ENCODE measurements around the gene ACADS.

ACADS gene

GRCh38 chr12:120687578-120688289, 37.9 kb upstream of the ACADS start:
- Histone ChIP-seq H3K27ac (ENCODE audit: poor library complexity, severe bottlenecking) (peak overlapping the region; percentile 69), H3K36me3 (ENCODE audit: low read depth) (peaks cover 3% of the 10 kb centered on the region), H3K4me3 (ENCODE audit: severe bottlenecking) (peak overlapping the region; percentile 94), H3K4me1 (ENCODE audit: insufficient read depth, poor library complexity, severe bottlenecking) (peaks cover 12% of the 10 kb centered on the region), H3K9me3 (ENCODE audit: severe bottlenecking) (no peaks in the 10 kb centered on the region), H3K27me3 (ENCODE audit: insufficient read depth, poor library complexity, severe bottlenecking) (no peaks in the 10 kb centered on the region)
- no peak for DNase-seq (ENCODE audit: low spot score)
- ATAC-seq (ENCODE audit: low read depth) = no peak
- TF ChIP-seq CTCF (IDR thresholded peaks at IDR 0.05; ENCODE audit: poor library complexity, severe bottlenecking) = no peak

GRCh38 chr12:120688527-120689071, 37.0 kb upstream of the ACADS start:
- ATAC-seq (ENCODE audit: low read depth) (no peak), DNase-seq (ENCODE audit: low spot score) (no peak)
- H3K27ac ChIP-seq (ENCODE audit: poor library complexity, severe bottlenecking) = no peak overlapping the region
- H3K4me1 ChIP-seq (ENCODE audit: insufficient read depth, poor library complexity, severe bottlenecking) = peaks cover 12% of the 10 kb centered on the region
- TF ChIP-seq CTCF (IDR thresholded peaks at IDR 0.05; ENCODE audit: poor library complexity, severe bottlenecking) = no peak
- peak overlapping the region; percentile 94 for H3K4me3 ChIP-seq (ENCODE audit: severe bottlenecking)
- H3K27me3 ChIP-seq (ENCODE audit: insufficient read depth, poor library complexity, severe bottlenecking) = no peaks in the 10 kb centered on the region
- peaks cover 11% of the 10 kb centered on the region for H3K36me3 ChIP-seq (ENCODE audit: low read depth)
- H3K9me3 ChIP-seq (ENCODE audit: severe bottlenecking) = no peaks in the 10 kb centered on the region

GRCh38 chr12:120689397-120690082, 36.1 kb upstream of the ACADS start:
- H3K4me3 ChIP-seq (ENCODE audit: severe bottlenecking) = peak overlapping the region; percentile 94
- TF ChIP-seq CTCF (IDR thresholded peaks at IDR 0.05; ENCODE audit: poor library complexity, severe bottlenecking) = no peak
- no peaks in the 10 kb centered on the region for H3K27me3 ChIP-seq (ENCODE audit: insufficient read depth, poor library complexity, severe bottlenecking)
- no peak for DNase-seq (ENCODE audit: low spot score)
- no peak overlapping the region for H3K27ac ChIP-seq (ENCODE audit: poor library complexity, severe bottlenecking)
- peaks cover 12% of the 10 kb centered on the region for H3K4me1 ChIP-seq (ENCODE audit: insufficient read depth, poor library complexity, severe bottlenecking)
- no peak for ATAC-seq (ENCODE audit: low read depth)
- H3K36me3 ChIP-seq (ENCODE audit: low read depth) = peaks cover 21% of the 10 kb centered on the region
- no peaks in the 10 kb centered on the region for H3K9me3 ChIP-seq (ENCODE audit: severe bottlenecking)

- DNase-seq (ENCODE audit: low spot score) (no peak), ATAC-seq (ENCODE audit: low read depth) (no peak)
- Histone ChIP-seq H3K27me3 (ENCODE audit: insufficient read depth, poor library complexity, severe bottlenecking) (no peaks in the 10 kb centered on the region), H3K36me3 (ENCODE audit: low read depth) (peaks cover 26% of the 10 kb centered on the region), H3K4me1 (ENCODE audit: insufficient read depth, poor library complexity, severe bottlenecking) (peaks cover 8% of the 10 kb centered on the region), H3K27ac (ENCODE audit: poor library complexity, severe bottlenecking) (no peak overlapping the region), H3K9me3 (ENCODE audit: severe bottlenecking) (no peaks in the 10 kb centered on the region), H3K4me3 (ENCODE audit: severe bottlenecking) (no peak overlapping the region)
- TF ChIP-seq CTCF (IDR thresholded peaks at IDR 0.05; ENCODE audit: poor library complexity, severe bottlenecking) = no peak
These were observed 35.6 kb upstream of the ACADS start for GRCh38 chr12:120690083-120690450.

All from RWPE2 (cell line).